ENCODE data around the gene NDUFB3.
"Not testable (repeated sequence)": the region's sequence is repeated elsewhere in the genome, so short reads cannot be mapped to it uniquely, and the experiment has no call there.

The NDUFB3 gene

DNA sequence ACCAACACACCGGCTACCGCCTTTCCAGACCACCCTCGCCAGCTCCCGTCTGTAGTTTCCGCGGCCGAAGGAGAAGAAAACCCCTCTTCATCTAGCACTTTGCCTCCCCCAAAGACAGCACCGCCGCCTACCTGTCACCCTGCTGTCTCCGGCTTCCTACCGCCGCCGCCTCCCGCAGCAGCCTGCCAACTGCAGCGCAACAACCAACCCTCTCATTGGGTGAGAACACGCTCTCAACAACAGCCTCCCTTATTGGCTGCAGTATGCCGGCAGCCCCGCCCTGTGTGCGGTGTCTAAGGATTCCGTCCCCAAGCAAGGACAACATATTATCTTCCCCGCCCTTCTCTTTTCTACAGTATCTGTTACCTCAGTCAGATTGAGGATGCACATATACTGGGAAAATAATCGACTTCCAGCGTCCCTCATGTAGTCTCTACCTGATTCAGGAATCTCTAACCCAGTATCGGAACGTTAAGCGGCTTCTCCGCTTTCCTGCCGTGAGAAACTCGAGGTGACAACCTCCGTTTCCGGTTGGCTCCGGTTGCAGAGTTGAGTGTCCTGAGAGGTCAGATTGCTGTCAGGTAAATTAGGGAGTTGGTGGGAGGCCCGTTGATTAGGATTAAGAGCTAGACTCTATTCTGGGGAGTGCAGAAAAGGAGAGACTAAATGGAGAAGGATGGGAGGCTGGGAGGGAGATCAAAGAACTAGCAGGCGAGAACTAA lies at the start of gene NDUFB3, which contains the start of gene HYCC2:
NDUFB3 (plus strand) TSS at position 523 of the 722 bp plus-strand sequence. CDS start 6,882 bp downstream, outside the sequence.
HYCC2 (minus strand) TSS at position 193 of the 722 bp plus-strand sequence. CDS start 47,662 bp downstream, outside the sequence.
- DNase-seq (ENCODE audit: low read depth, low spot score): peak; percentile 83

DNA sequence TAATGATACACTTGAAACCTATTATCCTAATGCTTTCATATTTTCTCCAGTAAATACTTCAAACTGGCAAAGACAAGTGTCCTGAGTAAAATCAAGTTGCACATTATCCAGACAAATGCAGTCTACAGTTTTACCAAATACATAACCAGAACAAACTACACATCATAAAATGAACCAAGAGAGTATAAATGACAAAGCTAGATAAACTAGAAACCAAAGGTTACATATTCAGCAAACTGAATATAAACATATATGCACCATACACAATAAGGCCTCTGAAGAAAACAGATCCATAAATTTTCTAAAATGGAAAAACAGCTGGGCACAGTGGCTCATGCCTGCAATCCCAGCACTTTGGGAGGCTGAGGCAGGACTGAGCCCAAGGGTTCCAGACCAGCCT lies 47.3 kb upstream of the NDUFB3 start:
- no peak for DNase-seq (ENCODE audit: low read depth, low spot score)

DNA sequence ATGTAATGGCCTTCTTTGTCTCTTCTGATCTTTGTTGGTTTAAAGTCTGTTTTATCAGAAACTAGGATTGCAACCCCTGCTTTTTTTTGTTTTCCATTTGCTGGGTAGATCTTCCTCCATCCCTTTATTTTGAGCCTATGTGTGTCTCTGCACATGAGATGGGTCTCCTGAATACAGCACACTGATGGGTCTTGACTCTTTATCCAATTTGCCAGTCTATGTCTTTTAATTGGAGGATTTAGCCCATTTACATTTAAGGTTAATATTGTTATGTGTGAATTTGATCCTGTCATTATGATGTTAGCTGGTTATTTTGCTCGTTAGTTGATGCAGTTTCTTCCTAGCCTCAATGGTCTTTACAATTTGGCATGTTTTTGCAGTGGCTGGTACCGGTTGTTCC lies 37.4 kb upstream of the NDUFB3 start:
- not testable (repeated sequence) for DNase-seq (ENCODE audit: low read depth, low spot score)

DNA sequence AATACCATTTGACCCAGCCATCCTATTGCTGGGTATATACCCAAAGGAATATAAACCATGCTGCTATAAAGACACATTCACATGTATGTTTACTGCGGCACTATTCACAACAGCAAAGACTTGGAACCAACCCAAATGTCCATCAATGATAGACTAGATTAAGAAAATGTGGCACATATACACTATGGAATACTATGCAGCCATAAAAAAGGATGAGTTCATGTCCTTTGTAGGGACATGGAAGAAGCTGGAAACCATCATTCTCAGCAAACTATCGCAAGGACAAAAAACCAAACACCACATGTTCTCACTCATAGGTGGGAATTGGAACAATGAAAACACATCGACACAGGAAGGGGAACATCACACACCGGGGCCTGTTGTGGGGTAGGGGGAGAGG lies 33.4 kb upstream of the NDUFB3 start:
- not testable (repeated sequence) for DNase-seq (ENCODE audit: low read depth, low spot score)

DNA sequence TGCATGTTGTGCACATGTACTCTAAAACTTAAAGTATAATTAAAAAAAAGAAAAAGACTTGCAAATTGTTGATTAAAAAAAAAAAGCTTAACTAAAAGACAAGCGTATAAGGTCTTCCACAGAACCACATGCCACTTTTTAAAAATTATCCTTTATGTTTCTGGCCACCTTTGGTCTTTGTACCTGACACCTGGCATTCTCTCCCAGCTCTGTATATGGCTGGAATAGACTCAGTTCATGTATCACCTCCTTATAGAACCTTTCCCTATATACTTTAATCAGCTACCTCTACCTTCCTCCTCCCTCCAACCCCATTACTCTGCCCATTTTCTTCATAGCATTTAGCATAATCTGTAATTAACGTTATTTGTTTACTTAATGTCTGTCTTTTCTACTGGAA lies 32.9 kb upstream of the NDUFB3 start:
- DNase-seq (ENCODE audit: low read depth, low spot score): no peak

DNA sequence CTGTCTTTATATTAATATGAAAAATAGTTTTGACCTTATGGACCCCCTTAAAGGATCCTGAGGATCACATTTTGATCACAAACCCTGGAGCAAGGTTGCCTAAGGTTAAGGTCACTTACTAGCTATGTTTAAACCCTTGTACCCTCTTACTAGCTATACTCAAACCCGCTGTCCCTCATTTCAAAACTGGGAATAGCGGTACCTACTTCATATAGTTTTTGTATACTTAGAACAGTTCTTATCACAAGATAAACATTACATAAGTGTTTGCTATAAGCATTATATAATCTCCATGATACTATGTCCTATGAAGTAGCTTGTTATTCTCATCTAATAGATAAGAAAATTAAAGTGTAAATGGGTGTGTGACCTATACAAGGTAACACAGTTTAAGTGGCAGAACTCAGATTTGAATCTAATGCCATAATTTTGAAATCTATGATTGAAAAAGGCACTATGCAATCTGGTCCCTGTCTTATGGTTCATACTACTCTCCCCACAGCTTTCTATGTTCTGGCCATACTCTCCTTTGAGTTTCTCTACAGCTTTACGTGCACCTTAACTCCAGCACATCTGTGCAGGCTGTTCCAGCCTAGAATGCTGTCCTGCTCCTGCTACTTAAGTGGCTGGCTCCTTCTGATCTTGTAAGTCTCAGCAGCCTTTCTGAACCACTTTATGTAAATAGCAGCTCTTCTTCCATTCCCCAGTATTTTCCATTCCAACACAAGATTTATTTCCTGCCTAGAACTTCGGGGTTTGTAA lies 30.8 kb upstream of the NDUFB3 start:
- DNase-seq (ENCODE audit: low read depth, low spot score): no peak

DNA sequence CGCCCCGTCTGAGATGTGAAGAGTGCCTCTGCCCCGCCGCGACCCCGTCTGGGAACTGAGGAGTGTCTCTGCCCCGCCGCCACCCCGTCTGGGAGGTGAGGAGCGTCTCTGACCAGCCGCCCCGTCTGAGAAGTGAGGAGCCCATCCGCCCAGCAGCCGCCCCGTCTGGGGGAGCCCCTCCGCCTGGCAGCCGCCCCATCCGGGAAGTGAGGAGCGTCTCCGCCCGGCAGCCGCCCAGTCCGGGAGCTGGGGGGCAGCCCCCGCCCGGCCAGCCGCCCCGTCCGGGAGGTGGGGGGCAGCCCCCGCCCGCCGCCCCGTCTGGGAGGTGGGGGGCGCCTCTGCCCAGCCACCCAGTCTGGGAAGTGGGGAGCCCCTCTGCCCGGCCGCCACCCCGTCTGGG lies 29.4 kb upstream of the NDUFB3 start:
- DNase-seq (ENCODE audit: low read depth, low spot score): not testable (repeated sequence)

DNA sequence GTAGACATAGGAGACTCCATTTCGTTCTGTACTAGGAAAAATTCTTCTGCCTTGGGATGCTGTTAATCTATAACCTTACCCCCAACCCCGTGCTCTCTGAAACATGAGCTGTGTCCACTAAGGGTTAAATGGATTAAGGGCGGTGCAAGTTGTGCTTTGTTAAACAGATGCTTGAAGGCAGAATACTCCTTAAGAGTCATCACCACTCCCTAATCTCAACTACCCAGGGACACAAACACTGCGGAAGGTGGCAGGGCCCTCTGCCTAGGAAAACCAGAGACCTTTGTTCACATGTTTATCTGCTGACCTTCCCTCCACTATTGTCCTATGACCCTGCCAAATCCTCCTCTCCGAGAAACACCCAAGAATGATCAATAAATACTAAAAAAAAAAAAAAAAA lies 28.8 kb upstream of the NDUFB3 start:
- not testable (repeated sequence) for DNase-seq (ENCODE audit: low read depth, low spot score)

DNA sequence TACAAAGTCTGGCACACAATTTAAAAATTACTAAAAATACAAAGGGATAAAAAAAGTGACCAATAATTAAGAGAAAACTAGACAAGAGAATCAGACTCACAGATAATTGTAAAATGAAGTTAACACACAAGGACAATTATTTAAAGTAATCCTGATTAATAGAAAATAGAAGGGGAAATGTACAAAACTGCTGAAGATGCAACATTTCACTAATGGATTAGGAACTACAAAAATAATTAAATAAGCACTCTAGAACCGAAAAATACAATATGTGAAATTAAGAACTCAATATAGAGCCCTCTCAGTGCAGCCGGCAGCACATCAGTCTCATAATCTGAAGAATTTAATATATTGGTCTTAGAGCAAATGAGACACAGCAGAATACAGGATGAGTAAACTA lies 24.9 kb upstream of the NDUFB3 start:
- no peak for DNase-seq (ENCODE audit: low read depth, low spot score)

DNA sequence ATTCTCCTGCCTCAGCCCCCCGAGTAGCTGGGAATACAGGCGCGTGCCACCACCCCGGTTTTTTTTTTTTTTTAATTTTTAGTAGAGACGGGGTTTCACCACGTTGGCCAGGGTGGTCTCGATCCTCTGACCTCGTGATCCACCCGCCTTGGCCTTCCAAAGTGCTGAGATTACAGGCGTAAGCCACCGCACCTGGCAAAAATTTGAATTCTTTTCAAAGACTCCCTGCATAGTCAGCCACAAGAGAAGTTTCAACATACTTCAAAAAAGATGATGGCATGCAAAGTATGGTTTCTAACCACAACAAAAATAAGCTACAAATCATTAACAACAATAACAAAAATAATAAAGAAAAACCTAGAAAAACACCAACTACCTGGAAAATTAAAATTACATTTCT lies 22.3 kb upstream of the NDUFB3 start:
- DNase-seq (ENCODE audit: low read depth, low spot score): no peak

DNA sequence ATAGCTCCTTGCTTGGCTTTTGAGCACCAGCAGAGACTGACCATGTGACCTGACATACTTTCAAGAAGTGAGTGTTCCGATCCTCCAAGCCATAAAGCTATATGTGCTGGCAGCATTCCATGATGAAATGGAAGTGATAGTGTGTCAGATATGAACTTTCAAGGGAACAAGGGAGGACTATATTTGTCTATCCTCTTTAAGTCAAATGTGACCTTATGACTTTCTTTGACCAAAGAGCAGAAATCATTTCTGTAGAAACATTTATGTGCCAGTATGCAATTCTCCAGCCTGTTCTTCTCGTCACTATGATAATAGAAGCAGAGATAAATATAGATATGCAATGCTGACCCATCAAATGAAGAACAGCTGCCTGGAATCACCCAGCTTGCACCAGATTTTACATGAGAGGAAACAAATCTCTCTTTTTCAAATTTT lies 14.7 kb upstream of the NDUFB3 start:
- DNase-seq (ENCODE audit: low read depth, low spot score): no peak

DNA sequence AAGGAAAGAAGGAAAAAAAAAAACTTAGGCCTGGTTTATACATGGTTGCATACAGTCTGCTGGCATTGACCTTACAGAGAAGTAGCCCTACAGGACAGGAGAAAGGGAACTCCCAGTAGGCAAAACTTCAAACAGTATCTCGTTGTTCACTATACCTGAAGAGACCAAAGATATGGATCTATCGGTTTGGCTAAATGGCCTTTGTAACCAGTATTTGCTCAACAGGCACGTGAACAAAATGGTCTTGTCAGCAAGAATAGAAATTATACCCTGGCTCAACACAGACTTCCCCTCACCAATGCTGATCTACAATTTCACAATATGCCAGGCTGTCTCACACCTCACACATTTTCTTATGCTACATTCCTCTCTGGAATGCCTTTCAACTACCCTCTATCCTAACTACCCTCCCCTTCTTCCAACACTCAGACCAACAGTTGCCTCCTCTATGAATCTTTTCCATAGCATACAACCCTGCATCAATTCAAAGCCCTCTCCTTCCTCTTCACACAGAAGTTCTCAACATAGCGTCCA lies 14.0 kb upstream of the NDUFB3 start:
- DNase-seq (ENCODE audit: low read depth, low spot score): no peak

DNA sequence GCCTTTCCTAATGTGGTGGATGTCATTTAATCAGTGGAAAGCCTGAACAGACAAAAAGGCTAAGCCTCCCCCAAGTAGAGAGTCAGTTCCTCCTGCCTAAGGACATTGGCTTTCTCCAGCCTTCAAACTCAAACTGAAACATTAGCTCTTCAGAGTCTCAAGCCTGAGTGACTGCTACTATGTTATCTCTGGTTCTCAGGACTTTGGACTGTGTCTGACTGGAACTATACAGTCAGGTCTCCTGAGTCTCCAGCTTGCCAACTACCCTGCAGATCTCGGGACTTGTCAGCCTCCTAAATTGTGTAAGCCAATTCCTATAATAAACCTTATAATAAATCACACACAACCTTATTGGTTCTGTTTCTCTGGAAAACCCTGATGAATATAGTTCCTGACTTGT lies 12.9 kb upstream of the NDUFB3 start:
- no peak for DNase-seq (ENCODE audit: low read depth, low spot score)

DNA sequence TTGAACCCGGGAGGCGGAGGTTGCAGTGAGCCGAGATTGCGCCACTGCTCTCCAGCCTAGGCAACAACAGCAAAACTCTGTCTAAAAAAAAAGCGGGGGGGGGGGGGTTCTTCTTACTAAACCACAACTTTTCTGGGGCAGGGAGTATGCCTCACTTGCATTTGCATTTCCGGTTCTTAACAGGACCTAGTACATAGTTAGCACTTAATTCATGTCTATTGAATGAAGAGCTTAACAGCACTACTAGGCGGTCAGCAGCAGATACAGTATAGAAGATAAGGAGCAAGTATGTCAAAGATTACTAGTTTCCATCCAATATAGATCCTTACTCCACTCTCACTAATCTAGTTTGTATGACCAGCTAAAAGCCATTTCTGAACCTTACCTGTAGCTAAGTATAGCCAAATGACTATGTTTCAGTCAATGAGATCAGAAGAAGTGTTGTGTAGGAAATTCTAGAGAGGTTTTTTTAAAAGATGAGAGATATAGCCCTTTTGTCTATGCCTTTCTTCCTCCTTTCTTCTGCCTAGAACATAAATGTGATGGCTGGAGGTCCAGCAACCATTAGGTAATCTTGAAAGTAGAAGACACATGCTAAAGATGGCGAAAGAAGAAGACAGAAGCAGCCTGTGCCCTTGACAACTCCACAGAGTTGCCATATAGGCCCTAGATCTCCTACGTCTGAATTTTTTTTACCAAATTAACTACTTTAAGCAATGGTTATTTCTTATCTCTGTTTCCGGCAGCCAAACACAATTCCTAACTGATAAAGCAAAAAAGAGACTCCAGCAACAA lies 11.6 kb upstream of the NDUFB3 start:
- no peak for DNase-seq (ENCODE audit: low read depth, low spot score)

DNA sequence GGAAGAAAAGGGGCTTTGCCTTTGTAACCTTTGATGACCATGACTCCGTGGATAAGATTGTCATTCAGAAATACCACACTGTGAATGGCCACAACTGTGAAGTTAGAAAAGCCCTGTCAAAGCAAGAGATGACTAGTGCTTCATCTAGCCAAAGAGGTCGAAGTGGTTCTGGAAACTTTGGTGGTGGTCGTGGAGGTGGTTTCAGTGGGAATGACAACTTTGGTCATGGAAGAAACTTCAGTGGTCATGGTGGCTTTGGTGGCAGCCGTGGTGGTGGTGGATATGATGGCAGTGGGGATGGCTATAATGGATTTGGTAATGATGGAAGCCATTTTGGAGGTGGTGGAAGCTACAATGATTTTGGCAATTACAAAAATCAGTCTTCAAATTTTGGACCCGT lies 8.3 kb upstream of the NDUFB3 start:
- not testable (repeated sequence) for DNase-seq (ENCODE audit: low read depth, low spot score)

DNA sequence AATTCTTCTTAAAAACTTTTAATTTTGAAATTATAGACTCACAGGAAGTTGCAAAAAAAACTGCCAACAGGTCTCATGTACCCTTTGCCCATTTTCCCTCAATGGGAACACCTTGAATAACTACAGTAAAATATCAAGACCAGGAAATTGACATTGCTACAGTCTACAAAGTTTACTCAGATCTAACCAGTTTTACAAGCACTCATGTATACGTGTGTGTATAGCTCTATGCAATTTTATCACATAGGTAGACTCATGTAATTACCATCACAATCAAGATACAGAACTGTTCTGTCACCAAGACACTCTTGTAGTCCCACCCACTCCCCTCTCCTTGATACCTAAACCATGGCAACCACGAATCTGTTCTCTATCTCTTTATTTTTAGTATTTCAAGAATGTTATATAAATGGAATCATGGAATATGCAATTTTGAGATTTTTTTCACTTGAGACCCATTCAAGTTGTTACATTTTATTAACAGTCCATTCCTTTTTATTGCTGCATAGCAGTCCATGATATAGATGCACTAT lies 6.9 kb upstream of the NDUFB3 start:
- DNase-seq (ENCODE audit: low read depth, low spot score): no peak

DNA sequence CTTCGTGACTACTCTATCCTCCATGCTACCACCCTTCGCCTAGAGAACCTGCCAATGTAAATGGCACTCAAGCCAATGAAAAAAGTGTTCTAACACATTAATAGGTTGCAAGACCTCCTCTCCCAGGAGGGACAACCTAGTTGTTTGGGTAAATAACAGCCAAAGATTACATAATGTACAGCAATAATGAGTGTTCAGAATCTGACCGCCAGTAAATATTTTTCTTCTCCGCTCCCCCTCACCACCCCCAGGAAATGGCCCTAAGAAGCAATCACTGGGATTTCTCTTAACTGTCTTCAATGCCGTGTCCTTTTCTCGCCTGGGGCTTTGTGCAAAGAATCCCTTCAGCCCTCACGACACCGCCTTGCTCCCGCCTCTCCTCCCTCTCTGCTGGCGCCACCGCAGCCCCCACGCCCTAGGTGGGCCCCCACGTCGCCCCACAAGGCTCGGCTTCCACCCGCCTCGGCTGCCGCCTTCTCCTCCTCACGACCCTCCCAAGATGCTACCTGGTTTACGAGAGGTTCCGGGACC lies 788 bp upstream of the NDUFB3 start:
- no peak for DNase-seq (ENCODE audit: low read depth, low spot score)

DNA sequence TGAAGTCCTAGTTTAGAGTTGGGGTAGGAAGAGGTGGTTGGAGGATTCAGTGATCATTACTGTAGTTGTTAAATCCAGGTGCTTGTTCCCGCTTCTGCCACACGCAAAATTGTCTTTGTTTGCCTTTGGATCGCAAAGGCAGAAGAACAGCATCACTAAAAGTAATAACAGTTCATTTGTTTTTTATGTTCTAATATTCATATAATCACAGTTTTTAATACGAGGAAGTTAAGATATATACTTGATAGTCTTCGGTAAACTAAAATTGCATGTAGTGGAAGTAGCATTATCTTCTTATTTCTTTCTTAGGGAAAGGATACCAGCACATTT lies 365 bp downstream of the NDUFB3 start:
- no peak for DNase-seq (ENCODE audit: low read depth, low spot score)

DNA sequence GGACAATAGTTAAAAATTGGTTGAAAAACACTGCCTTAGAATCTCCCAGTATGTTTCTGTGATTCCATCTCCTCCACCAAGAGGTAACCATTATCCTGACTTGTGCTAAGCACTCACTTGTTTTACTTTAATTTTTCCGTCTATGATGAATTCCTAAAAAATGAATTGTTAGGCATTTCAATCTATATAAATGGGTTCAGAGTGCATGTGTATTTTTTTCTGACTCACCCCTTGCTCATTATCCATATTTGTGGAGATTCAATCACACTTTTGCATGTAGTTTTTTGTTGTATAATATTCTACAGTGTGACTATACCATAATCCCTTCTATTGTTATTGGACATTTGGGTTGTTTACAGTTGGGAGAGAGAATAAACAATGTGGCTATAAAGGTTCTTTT lies 1.3 kb downstream of the NDUFB3 start:
- DNase-seq (ENCODE audit: low read depth, low spot score): no peak

DNA sequence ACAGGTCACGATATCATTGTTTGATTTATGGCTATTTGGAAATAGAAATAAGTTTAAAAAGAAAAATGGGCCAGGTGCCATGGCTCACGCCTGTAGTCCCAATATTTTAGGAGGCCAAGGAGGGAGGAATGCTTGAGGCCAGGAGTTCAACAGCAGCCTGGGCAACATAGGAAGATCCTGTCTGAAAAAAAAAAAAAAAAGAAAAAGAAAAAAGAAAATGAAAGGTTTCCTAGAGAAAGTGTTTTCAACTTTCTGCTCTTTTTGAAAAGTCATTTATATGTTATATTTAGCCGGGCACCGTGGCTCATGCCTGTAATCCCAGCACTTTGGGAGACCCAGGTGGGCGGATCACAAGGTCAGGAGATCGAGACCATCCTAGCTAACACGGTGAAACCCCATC lies 3.2 kb downstream of the NDUFB3 start:
- DNase-seq (ENCODE audit: low read depth, low spot score): no peak

DNA sequence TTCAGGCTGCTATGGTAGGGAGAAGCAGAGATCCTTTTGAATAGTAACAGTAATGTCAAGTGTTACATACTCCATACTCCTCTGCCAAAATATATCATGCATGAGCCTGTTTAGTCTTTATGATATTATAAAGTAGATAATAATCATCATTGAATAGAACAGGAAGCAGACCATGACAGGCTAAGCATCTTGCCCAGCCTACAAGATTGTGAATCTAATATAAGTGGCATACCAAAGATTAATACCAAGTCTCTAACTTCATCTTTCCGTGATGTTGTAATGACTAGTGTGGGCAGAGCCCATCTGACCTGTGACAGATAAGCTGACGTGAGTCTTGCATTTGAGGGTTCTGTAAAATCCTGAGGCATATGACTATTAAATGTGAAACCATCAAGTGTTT lies 13.1 kb downstream of the NDUFB3 start:
- no peak for DNase-seq (ENCODE audit: low read depth, low spot score)

DNA sequence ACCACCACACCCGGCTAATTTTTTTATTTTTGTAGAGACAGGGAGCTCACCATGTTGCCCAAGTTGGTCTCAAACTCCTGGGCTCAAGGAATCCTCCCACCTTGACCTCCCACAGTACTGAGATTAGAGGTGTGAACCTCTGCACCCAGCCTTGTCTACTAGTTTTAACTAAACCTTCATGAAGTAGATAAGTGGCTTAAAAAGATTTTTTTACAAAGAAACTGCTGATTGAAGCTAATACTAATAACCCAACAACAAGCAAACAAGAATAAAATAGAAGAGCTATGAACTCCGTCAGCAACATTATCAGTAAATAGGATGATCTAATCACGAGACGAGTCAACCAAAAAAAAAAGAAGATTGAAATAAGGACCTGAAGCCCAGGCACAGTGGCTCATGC lies 18.8 kb downstream of the NDUFB3 start:
- no peak for DNase-seq (ENCODE audit: low read depth, low spot score)

Data from smooth muscle cell of the brain vasculature (primary cell).